Measurements from ENCODE around the gene MLN.

DNA sequence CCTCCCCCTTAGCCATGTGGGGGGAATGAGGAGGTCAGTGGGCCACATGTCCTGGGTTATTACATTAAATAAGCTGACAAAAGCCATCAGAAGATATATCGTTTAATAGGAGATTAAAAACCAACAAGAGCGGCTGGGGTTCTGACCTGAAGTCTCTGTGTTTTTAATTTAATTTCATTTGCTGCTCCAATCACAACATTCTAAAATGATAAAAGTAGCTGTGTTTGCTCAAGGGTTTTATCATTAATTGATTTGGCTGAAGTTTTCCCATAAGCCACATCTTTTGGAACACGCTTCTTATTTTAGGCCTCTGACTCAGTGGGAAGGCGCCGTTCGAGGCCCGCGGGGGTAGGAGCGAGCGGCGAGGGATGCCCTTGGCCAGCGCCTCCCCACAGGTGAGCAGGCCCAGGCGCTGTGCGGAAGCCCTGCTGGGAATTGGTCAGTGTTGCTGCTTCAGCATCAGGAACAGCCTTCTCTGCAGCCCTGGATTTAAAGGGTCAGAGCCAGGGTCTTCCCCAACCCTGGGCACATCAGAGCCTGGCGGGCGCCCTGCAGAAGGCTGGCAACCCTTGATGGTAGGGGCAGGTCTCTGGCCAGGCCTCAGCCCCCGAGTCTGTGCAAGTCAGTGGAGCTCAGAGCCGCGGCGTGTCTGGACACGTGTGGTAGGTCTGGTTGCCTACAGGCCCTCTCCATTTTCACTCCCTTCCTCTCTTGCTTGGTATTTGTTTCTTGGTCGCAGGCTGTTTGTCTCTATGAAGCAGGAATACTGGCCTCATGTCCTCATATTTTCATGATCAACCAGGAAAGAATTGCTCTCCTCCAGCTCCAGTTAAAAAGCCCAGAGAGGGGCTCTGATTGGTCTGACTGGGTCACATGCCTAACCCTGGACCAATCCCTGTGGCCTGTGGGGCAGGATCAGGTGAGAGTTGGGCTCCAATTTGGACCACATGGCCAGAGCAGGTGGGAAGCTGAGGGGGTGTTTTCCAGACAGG lies 30.9 kb upstream of the MLN start:
- TF ChIP-seq POLR2A (IDR thresholded peaks at IDR 0.05), result no peak
- TF ChIP-seq CTCF (IDR thresholded peaks at IDR 0.05), result no peak
- TF ChIP-seq POLR2AphosphoS5 (IDR thresholded peaks at IDR 0.05), result no peak
- no peak for TF ChIP-seq EP300 (IDR thresholded peaks at IDR 0.05)

Measured in suprapubic skin (tissue), 4 donors.